Measurements from ENCODE around the gene ANO4. TPM values are rescaled to one million over a fixed set of nuclear protein-coding genes. Genes with fewer than 3 reads are reported as not detected.
A peak's percentile ranks its signal among the peaks of the same experiment; 100 is the strongest.

ANO4 gene
- 1 to 10 TPM; 3.4 to 4.0 TPM for total RNA-seq
- polyA plus RNA-seq (2013, experiment 1 of 2) = 3.6 TPM
- polyA plus RNA-seq (2013, experiment 2 of 2) = 6.2 TPM
- long read RNA-seq, experiment 1, partial matches to known transcripts = 1 of 3 reads
- long read RNA-seq, experiment 1, other reads (novel, unspliced or antisense) = 2 of 3 reads
- long read RNA-seq, experiment 2, partial matches to known transcripts = 2 of 6 reads
- long read RNA-seq, experiment 2, other reads (novel, unspliced or antisense) = 4 of 6 reads
- long read RNA-seq, experiment 3, partial matches to known transcripts = 0 of 2 reads
- long read RNA-seq, experiment 3, other reads (novel, unspliced or antisense) = 2 of 2 reads
- long read RNA-seq, experiment 4 = 0 reads

DNA sequence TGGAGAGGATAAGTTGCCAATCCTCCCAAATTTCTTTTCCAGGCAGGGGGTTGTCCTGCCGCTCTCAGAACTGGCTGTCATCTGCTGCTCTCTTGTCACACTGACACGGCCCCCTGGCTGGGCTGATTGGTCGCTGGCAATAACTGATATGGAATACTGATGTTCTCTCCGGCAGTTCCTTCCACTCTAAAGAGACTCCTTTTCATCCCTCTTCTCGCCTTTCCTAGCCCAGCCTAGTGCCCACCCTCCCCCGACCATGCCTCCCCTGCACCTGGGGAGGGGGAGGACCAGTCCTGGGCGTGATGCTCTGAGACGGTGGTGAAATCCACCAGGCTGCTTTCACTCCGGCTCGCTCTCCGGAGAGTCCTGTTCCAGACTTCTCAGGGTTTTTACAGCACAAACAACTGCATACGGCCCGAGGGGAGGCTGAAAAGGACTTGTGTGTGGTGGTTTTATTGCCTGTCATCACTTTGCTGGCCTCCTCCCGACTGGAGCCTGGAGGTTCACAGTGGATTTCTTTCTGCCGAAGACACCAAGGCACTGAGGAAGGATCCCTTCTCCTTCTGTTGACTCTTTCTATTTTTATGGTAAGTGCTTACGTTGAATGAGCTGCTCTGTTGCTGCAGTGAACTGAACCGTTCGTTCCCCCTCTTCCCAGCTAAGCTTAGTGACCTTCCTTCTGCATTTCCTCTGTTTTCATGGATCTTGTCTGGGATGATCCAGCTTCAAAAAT is at the start of gene ANO4:
ANO4 (plus strand) TSS at position 336 of the 733 bp plus-strand sequence. CDS start 107,010 bp downstream, outside the sequence.
- TF ChIP-seq, protein P1, sequence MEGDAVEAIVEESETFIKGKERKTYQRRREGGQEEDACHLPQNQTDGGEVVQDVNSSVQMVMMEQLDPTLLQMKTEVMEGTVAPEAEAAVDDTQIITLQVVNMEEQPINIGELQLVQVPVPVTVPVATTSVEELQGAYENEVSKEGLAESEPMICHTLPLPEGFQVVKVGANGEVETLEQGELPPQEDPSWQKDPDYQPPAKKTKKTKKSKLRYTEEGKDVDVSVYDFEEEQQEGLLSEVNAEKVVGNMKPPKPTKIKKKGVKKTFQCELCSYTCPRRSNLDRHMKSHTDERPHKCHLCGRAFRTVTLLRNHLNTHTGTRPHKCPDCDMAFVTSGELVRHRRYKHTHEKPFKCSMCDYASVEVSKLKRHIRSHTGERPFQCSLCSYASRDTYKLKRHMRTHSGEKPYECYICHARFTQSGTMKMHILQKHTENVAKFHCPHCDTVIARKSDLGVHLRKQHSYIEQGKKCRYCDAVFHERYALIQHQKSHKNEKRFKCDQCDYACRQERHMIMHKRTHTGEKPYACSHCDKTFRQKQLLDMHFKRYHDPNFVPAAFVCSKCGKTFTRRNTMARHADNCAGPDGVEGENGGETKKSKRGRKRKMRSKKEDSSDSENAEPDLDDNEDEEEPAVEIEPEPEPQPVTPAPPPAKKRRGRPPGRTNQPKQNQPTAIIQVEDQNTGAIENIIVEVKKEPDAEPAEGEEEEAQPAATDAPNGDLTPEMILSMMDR (conservative IDR thresholded peaks at IDR 0.05) = no peak
- H3K9ac ChIP-seq (ENCODE audit: extremely low read depth, low read length, poor library complexity, severe bottlenecking) = no peak within 1 kb of the TSS
- no peaks in the 10 kb centered on the region for H3K9me3 ChIP-seq (ENCODE audit: control insufficient read depth, low read length)
- no peaks in the 10 kb centered on the region for H3K36me3 ChIP-seq (ENCODE audit: control insufficient read depth, insufficient read depth, low read length)
- H3K27me3 ChIP-seq (ENCODE audit: control insufficient read depth, insufficient read depth, low read length, poor library complexity, severe bottlenecking) = peaks cover 10% of the 10 kb centered on the region
- H3K27ac ChIP-seq (ENCODE audit: low read depth, low read length) = peak within 1 kb of the TSS; percentile 19
- no peaks in the 10 kb centered on the region for H3K9me3 Mint-ChIP-seq
- no peaks in the 10 kb centered on the region for H3K36me3 Mint-ChIP-seq (ENCODE audit: low read depth)
- H3K4me3 ChIP-seq (ENCODE audit: low read length) = no peak within 1 kb of the TSS
- H3K27ac Mint-ChIP-seq = no peak within 1 kb of the TSS
- peaks cover 25% of the 10 kb centered on the region for H3K4me1 Mint-ChIP-seq
- WGBS, 2 experiments (ENCODE audit: insufficient coverage in 1 of 2, insufficient read length in 1 of 2) = 33 to 46% methylated on average over 9 to 18 of the region's 18 CpGs
- no peak within 1 kb of the TSS for H3K4me3 Mint-ChIP-seq
- peaks cover 3% of the 10 kb centered on the region for H3K27me3 Mint-ChIP-seq (ENCODE audit: insufficient read depth)
- peaks cover 6% of the 10 kb centered on the region for H3K4me1 ChIP-seq (ENCODE audit: control insufficient read depth, insufficient read depth, low read length)
- peak; percentile 68 for DNase-seq

DNA sequence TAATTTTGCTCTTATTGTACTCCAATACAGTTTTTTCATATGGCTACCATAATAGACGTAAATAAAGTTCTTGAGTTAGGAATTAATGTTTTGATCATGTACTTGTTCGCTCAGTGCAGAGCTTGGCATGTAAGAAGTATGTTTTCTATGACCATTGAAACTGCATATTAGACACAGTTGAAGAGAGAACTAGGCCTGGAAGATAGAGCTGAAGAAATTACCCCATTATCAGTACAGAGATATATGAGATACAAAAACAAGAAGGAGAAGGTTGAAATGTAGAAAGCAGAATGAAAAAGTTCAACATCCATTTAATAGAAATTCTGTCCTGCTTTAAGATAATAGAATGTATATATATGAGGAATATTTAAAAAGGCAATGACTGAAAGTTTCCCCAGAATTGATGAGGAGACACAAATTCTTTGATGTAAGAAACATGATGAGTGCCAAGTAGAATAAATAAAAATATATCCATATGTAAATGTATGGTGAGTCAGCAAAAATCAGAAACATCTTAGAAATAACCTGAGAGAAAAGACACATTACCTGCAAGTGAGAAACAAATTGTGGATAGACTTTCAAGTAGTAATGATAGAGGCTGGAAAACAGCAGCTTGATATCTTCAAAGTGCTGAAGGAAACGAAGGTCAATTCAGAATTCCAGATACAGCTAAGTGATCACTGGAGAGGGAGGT is 49.1 kb upstream of the ANO4 start:
- H3K9me3 Mint-ChIP-seq = peaks cover 2% of the 10 kb centered on the region
- no peaks in the 10 kb centered on the region for H3K27me3 Mint-ChIP-seq (ENCODE audit: insufficient read depth)
- Histone ChIP-seq H3K27ac (ENCODE audit: low read depth, low read length) (no peak overlapping the region), H3K36me3 (ENCODE audit: control insufficient read depth, insufficient read depth, low read length) (no peaks in the 10 kb centered on the region), H3K9me3 (ENCODE audit: control insufficient read depth, low read length) (peaks cover 8% of the 10 kb centered on the region), H3K4me1 (ENCODE audit: control insufficient read depth, insufficient read depth, low read length) (no peaks in the 10 kb centered on the region), H3K9ac (ENCODE audit: extremely low read depth, low read length, poor library complexity, severe bottlenecking) (no peak overlapping the region), H3K27me3 (ENCODE audit: control insufficient read depth, insufficient read depth, low read length, poor library complexity, severe bottlenecking) (no peaks in the 10 kb centered on the region), H3K4me3 (ENCODE audit: low read length) (no peak overlapping the region)
- no peak for DNase-seq
- H3K4me3 Mint-ChIP-seq = no peak overlapping the region
- no peaks in the 10 kb centered on the region for H3K36me3 Mint-ChIP-seq (ENCODE audit: low read depth)
- no peak overlapping the region for H3K27ac Mint-ChIP-seq
- TF ChIP-seq, protein P1 (conservative IDR thresholded peaks at IDR 0.05) = no peak
- no peaks in the 10 kb centered on the region for H3K4me1 Mint-ChIP-seq
- WGBS, 2 experiments (ENCODE audit: insufficient coverage in 1 of 2, insufficient read length in 1 of 2) = 80 to 96% methylated on average over 2 to 3 of the region's 3 CpGs

DNA sequence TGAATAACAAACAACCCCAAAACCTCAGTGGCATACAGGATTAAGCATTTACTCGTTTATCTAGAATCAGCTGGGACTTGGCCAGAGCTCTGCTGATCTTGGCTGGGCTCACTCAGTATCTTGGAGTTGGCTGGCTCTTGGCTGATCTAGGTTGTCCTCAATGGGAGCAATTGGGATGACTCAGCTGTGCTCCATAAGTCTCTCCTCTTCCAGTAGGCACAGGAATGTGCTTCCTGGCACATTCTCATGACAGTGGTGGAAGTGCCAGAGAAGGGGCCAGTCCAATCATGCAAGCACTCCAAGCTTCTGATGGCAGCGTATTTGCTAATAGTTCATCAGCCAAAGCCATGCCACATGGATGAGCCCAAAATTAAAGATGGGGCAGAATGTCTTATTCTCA is 41.7 kb upstream of the ANO4 start:
- Histone ChIP-seq H3K27ac (ENCODE audit: low read depth, low read length) (no peak overlapping the region), H3K9me3 (ENCODE audit: control insufficient read depth, low read length) (peaks cover 9% of the 10 kb centered on the region), H3K27me3 (ENCODE audit: control insufficient read depth, insufficient read depth, low read length, poor library complexity, severe bottlenecking) (no peaks in the 10 kb centered on the region), H3K9ac (ENCODE audit: extremely low read depth, low read length, poor library complexity, severe bottlenecking) (no peak overlapping the region), H3K4me3 (ENCODE audit: low read length) (no peak overlapping the region), H3K36me3 (ENCODE audit: control insufficient read depth, insufficient read depth, low read length) (no peaks in the 10 kb centered on the region), H3K4me1 (ENCODE audit: control insufficient read depth, insufficient read depth, low read length) (no peaks in the 10 kb centered on the region)
- H3K27ac Mint-ChIP-seq = no peak overlapping the region
- 90 to 100% methylated on average over 1 to 2 of the region's 2 CpGs for WGBS, 2 experiments (ENCODE audit: insufficient coverage in 1 of 2, insufficient read length in 1 of 2)
- no peaks in the 10 kb centered on the region for H3K4me1 Mint-ChIP-seq
- TF ChIP-seq, protein P1 (conservative IDR thresholded peaks at IDR 0.05) = no peak
- no peak for DNase-seq
- no peaks in the 10 kb centered on the region for H3K9me3 Mint-ChIP-seq
- H3K4me3 Mint-ChIP-seq = no peak overlapping the region
- no peaks in the 10 kb centered on the region for H3K27me3 Mint-ChIP-seq (ENCODE audit: insufficient read depth)
- H3K36me3 Mint-ChIP-seq (ENCODE audit: low read depth) = no peaks in the 10 kb centered on the region

Measured in endodermal cell (in vitro differentiated cells).